Metanephros (tissue), 1 donor: Measurements from ENCODE around the gene ZC3H15. TPM values are rescaled to one million over a fixed set of nuclear protein-coding genes. Genes with fewer than 3 reads are reported as not detected.

Experiments
- total RNA-seq: library from RNA; depleted of rRNA; stranded (reverse); fragments of >200 nt; gene quantifications from one replicate; pipeline ENCODE4 v1.2.3, GENCODE V29; 2014

Gene ZC3H15
- total RNA-seq, result 43.0 TPM

DNA sequence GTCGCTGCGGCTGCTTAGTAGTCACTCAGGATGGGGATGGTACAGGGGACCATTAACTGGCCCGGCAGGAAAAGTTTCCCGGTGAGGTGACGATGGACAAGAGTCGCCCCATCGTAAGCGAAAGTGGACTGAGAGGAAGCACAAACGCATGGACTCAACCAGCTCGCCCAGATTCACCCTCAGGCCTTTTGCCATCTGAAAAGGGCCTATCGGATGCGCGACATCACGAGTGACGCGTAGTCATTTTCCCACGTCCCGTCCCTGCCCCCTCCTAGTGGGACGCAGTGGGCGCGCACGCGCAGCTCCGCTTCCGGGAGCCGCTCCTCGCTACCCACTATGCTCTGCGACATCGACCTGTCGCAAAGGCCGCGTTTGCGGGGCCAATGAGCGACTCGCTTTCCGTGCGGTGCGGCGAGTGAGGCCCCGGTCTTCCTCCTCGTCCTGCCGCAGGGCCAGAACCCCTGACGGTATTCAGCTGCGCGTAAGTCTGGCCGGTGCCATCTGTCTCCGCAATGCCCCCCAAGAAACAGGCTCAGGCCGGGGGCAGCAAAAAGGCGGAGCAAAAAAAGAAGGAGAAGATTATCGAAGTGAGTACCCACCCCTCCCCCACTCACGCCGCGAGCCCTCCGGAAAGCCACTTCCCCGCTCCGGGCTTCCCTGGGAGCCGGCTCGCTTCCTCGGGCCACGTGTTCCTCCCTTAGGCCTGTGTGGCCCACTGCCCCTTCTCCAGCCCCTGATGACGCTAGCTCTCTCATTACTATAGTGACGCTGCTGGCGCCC is at the start of gene ZC3H15:
TSS of gene ZC3H15 (plus strand) at position 390 of the 780 bp plus-strand sequence. CDS start at position 513, 123 bp downstream.

Other genes with a start within 250 kb of the ZC3H15 start
- gene ITGAV, start 103.8 kb downstream of the ZC3H15 start, total RNA-seq, result 73.6 TPM
- gene FAM171B, start 207.8 kb downstream of the ZC3H15 start, total RNA-seq, result 23.2 TPM